ENCODE results near the gene CTNNA3.

CTNNA3 gene

GRCh38 chr10:67075491-67075971 is 620.5 kb downstream of the CTNNA3 start:
- POLR2A ChIA-PET = no interaction called here
- CTCF ChIA-PET = no interaction called here

GRCh38 chr10:67072654-67073053 is 623.3 kb downstream of the CTNNA3 start:
- Histone ChIP-seq H3K4me3 (ENCODE audit: control insufficient read depth in 1 of 7, extremely low read depth in 1 of 7, insufficient read depth in 4 of 7, low read depth in 2 of 7, low read length in 6 of 7) (no peak overlapping the region), H3K4me1 (ENCODE audit: control extremely low read depth in 1 of 4, control insufficient read depth in 4 of 4, insufficient read depth in 4 of 4, low read length in 3 of 4) (no peaks in the 10 kb centered on the region), H3K27ac (ENCODE audit: insufficient read depth in 1 of 2, low read depth in 1 of 2, low read length in 2 of 2, poor library complexity in 1 of 2, severe bottlenecking in 2 of 2) (no peak overlapping the region), H3K27me3 (replicated peaks in 2 of 5; ENCODE audit: control insufficient read depth in 4 of 5, insufficient read depth in 5 of 5, low read length in 4 of 5) (no peaks in the 10 kb centered on the region), H3K9me3 (ENCODE audit: control extremely low read depth in 1 of 5, control insufficient read depth in 4 of 5, insufficient read depth in 2 of 5, low read depth in 1 of 5, low read length in 4 of 5) (no peaks in the 10 kb centered on the region), H3K36me3 (ENCODE audit: control insufficient read depth in 4 of 4, insufficient read depth in 4 of 4, low read length in 3 of 4) (no peaks in the 10 kb centered on the region)
- 83% methylated on average over 1 of the region's 1 CpG for WGBS (ENCODE audit: insufficient coverage)
- no peak for DNase-seq
- ChIA-PET POLR2A (no interaction called here), CTCF (no interaction called here)

More at GRCh38 chr10:67075491-67075971, 620.5 kb downstream of the CTNNA3 start:
- DNase-seq = no peak
- Histone ChIP-seq H3K4me1 (ENCODE audit: control extremely low read depth in 1 of 4, control insufficient read depth in 4 of 4, insufficient read depth in 4 of 4, low read length in 3 of 4) (no peaks in the 10 kb centered on the region), H3K4me3 (ENCODE audit: control insufficient read depth in 1 of 7, extremely low read depth in 1 of 7, insufficient read depth in 4 of 7, low read depth in 2 of 7, low read length in 6 of 7) (no peak overlapping the region), H3K27ac (ENCODE audit: insufficient read depth in 1 of 2, low read depth in 1 of 2, low read length in 2 of 2, poor library complexity in 1 of 2, severe bottlenecking in 2 of 2) (no peak overlapping the region), H3K36me3 (ENCODE audit: control insufficient read depth in 4 of 4, insufficient read depth in 4 of 4, low read length in 3 of 4) (no peaks in the 10 kb centered on the region), H3K9me3 (ENCODE audit: control extremely low read depth in 1 of 5, control insufficient read depth in 4 of 5, insufficient read depth in 2 of 5, low read depth in 1 of 5, low read length in 4 of 5) (no peaks in the 10 kb centered on the region), H3K27me3 (replicated peaks in 2 of 5; ENCODE audit: control insufficient read depth in 4 of 5, insufficient read depth in 5 of 5, low read length in 4 of 5) (no peaks in the 10 kb centered on the region)
- WGBS (ENCODE audit: insufficient coverage) = 100% methylated on average over 2 of the region's 4 CpGs

GRCh38 chr10:67050415-67050814 is 645.6 kb downstream of the CTNNA3 start:
- no peaks in the 10 kb centered on the region for H3K36me3 ChIP-seq (ENCODE audit: control insufficient read depth in 4 of 4, insufficient read depth in 4 of 4, low read length in 3 of 4)
- no peak for DNase-seq
- ChIA-PET POLR2A (no interaction called here), CTCF (no interaction called here)
- H3K9me3 ChIP-seq (ENCODE audit: control extremely low read depth in 1 of 5, control insufficient read depth in 4 of 5, insufficient read depth in 2 of 5, low read depth in 1 of 5, low read length in 4 of 5) = no peaks in the 10 kb centered on the region
- WGBS (ENCODE audit: insufficient coverage) = 78% methylated on average over 3 of the region's 5 CpGs
- H3K27ac ChIP-seq (ENCODE audit: insufficient read depth in 1 of 2, low read depth in 1 of 2, low read length in 2 of 2, poor library complexity in 1 of 2, severe bottlenecking in 2 of 2) = no peak overlapping the region
- no peaks in the 10 kb centered on the region for H3K4me1 ChIP-seq (ENCODE audit: control extremely low read depth in 1 of 4, control insufficient read depth in 4 of 4, insufficient read depth in 4 of 4, low read length in 3 of 4)
- no peaks in the 10 kb centered on the region for H3K27me3 ChIP-seq (replicated peaks in 2 of 5; ENCODE audit: control insufficient read depth in 4 of 5, insufficient read depth in 5 of 5, low read length in 4 of 5)
- no peak overlapping the region for H3K4me3 ChIP-seq (ENCODE audit: control insufficient read depth in 1 of 7, extremely low read depth in 1 of 7, insufficient read depth in 4 of 7, low read depth in 2 of 7, low read length in 6 of 7)

- no peaks in the 10 kb centered on the region for H3K27me3 ChIP-seq (replicated peaks in 2 of 5; ENCODE audit: control insufficient read depth in 4 of 5, insufficient read depth in 5 of 5, low read length in 4 of 5)
Measured at GRCh38 chr10:67049988-67050387, 646.0 kb downstream of the CTNNA3 start.

GRCh38 chr10:67046507-67046906 is 649.5 kb downstream of the CTNNA3 start:
- POLR2A ChIA-PET = no interaction called here
- 100% methylated on average over 1 of the region's 3 CpGs for WGBS (ENCODE audit: insufficient coverage)
- H3K27me3 ChIP-seq (replicated peaks in 2 of 5; ENCODE audit: control insufficient read depth in 4 of 5, insufficient read depth in 5 of 5, low read length in 4 of 5) = no peaks in the 10 kb centered on the region
- CTCF ChIA-PET = no interaction called here
- no peaks in the 10 kb centered on the region for H3K9me3 ChIP-seq (ENCODE audit: control extremely low read depth in 1 of 5, control insufficient read depth in 4 of 5, insufficient read depth in 2 of 5, low read depth in 1 of 5, low read length in 4 of 5)
- no peak overlapping the region for H3K4me3 ChIP-seq (ENCODE audit: control insufficient read depth in 1 of 7, extremely low read depth in 1 of 7, insufficient read depth in 4 of 7, low read depth in 2 of 7, low read length in 6 of 7)
- H3K4me1 ChIP-seq (ENCODE audit: control extremely low read depth in 1 of 4, control insufficient read depth in 4 of 4, insufficient read depth in 4 of 4, low read length in 3 of 4) = no peaks in the 10 kb centered on the region
- no peaks in the 10 kb centered on the region for H3K36me3 ChIP-seq (ENCODE audit: control insufficient read depth in 4 of 4, insufficient read depth in 4 of 4, low read length in 3 of 4)
- H3K27ac ChIP-seq (ENCODE audit: insufficient read depth in 1 of 2, low read depth in 1 of 2, low read length in 2 of 2, poor library complexity in 1 of 2, severe bottlenecking in 2 of 2) = no peak overlapping the region
- DNase-seq = no peak

More at GRCh38 chr10:67049988-67050387, 646.0 kb downstream of the CTNNA3 start:
- Histone ChIP-seq H3K9me3 (ENCODE audit: control extremely low read depth in 1 of 5, control insufficient read depth in 4 of 5, insufficient read depth in 2 of 5, low read depth in 1 of 5, low read length in 4 of 5) (no peaks in the 10 kb centered on the region), H3K27ac (ENCODE audit: insufficient read depth in 1 of 2, low read depth in 1 of 2, low read length in 2 of 2, poor library complexity in 1 of 2, severe bottlenecking in 2 of 2) (no peak overlapping the region), H3K4me3 (ENCODE audit: control insufficient read depth in 1 of 7, extremely low read depth in 1 of 7, insufficient read depth in 4 of 7, low read depth in 2 of 7, low read length in 6 of 7) (no peak overlapping the region), H3K36me3 (ENCODE audit: control insufficient read depth in 4 of 4, insufficient read depth in 4 of 4, low read length in 3 of 4) (no peaks in the 10 kb centered on the region), H3K4me1 (ENCODE audit: control extremely low read depth in 1 of 4, control insufficient read depth in 4 of 4, insufficient read depth in 4 of 4, low read length in 3 of 4) (no peaks in the 10 kb centered on the region)
- DNase-seq = no peak
- POLR2A ChIA-PET = no interaction called here
- CTCF ChIA-PET = no interaction called here
- 100% methylated on average over 1 of the region's 3 CpGs for WGBS (ENCODE audit: insufficient coverage)

- CTCF ChIA-PET = no interaction called here
- POLR2A ChIA-PET = no interaction called here
Measured at GRCh38 chr10:67045404-67045803, 650.6 kb downstream of the CTNNA3 start.

GRCh38 chr10:67043041-67043440 is 653.0 kb downstream of the CTNNA3 start:
- POLR2A ChIA-PET = no interaction called here
- no peak for DNase-seq
- no peaks in the 10 kb centered on the region for H3K27me3 ChIP-seq (replicated peaks in 2 of 5; ENCODE audit: control insufficient read depth in 4 of 5, insufficient read depth in 5 of 5, low read length in 4 of 5)

More at GRCh38 chr10:67045404-67045803, 650.6 kb downstream of the CTNNA3 start:
- 97% methylated on average over 18 of the region's 22 CpGs for WGBS (ENCODE audit: insufficient coverage)
- H3K27ac ChIP-seq (ENCODE audit: insufficient read depth in 1 of 2, low read depth in 1 of 2, low read length in 2 of 2, poor library complexity in 1 of 2, severe bottlenecking in 2 of 2) = no peak overlapping the region
- H3K36me3 ChIP-seq (ENCODE audit: control insufficient read depth in 4 of 4, insufficient read depth in 4 of 4, low read length in 3 of 4) = no peaks in the 10 kb centered on the region
- H3K4me3 ChIP-seq (ENCODE audit: control insufficient read depth in 1 of 7, extremely low read depth in 1 of 7, insufficient read depth in 4 of 7, low read depth in 2 of 7, low read length in 6 of 7) = no peak overlapping the region
- H3K4me1 ChIP-seq (ENCODE audit: control extremely low read depth in 1 of 4, control insufficient read depth in 4 of 4, insufficient read depth in 4 of 4, low read length in 3 of 4) = no peaks in the 10 kb centered on the region
- no peaks in the 10 kb centered on the region for H3K9me3 ChIP-seq (ENCODE audit: control extremely low read depth in 1 of 5, control insufficient read depth in 4 of 5, insufficient read depth in 2 of 5, low read depth in 1 of 5, low read length in 4 of 5)
- H3K27me3 ChIP-seq (replicated peaks in 2 of 5; ENCODE audit: control insufficient read depth in 4 of 5, insufficient read depth in 5 of 5, low read length in 4 of 5) = no peaks in the 10 kb centered on the region
- DNase-seq = peak in 1 of 3 donors; percentile 0

More at GRCh38 chr10:67043041-67043440, 653.0 kb downstream of the CTNNA3 start:
- H3K9me3 ChIP-seq (ENCODE audit: control extremely low read depth in 1 of 5, control insufficient read depth in 4 of 5, insufficient read depth in 2 of 5, low read depth in 1 of 5, low read length in 4 of 5) = no peaks in the 10 kb centered on the region
- no peaks in the 10 kb centered on the region for H3K4me1 ChIP-seq (ENCODE audit: control extremely low read depth in 1 of 4, control insufficient read depth in 4 of 4, insufficient read depth in 4 of 4, low read length in 3 of 4)
- no peak overlapping the region for H3K4me3 ChIP-seq (ENCODE audit: control insufficient read depth in 1 of 7, extremely low read depth in 1 of 7, insufficient read depth in 4 of 7, low read depth in 2 of 7, low read length in 6 of 7)
- CTCF ChIA-PET = no interaction called here
- H3K27ac ChIP-seq (ENCODE audit: insufficient read depth in 1 of 2, low read depth in 1 of 2, low read length in 2 of 2, poor library complexity in 1 of 2, severe bottlenecking in 2 of 2) = no peak overlapping the region
- H3K36me3 ChIP-seq (ENCODE audit: control insufficient read depth in 4 of 4, insufficient read depth in 4 of 4, low read length in 3 of 4) = no peaks in the 10 kb centered on the region
